ENCODE data around the gene APBA2. TPM values are rescaled to one million over a fixed set of nuclear protein-coding genes. Genes with fewer than 3 reads are reported as not detected.

The APBA2 gene
- total RNA-seq, 1 experiment from 2014 or later, result not detected

GRCh38 chr15:29045717-29046116 lies 159.9 kb downstream of the APBA2 start:
- Mint-ChIP-seq H3K4me1 (ENCODE audit: low read depth, unreplicated experiment) (no peaks in the 10 kb centered on the region), H3K27me3 (ENCODE audit: insufficient read depth, unreplicated experiment) (peaks cover 2% of the 10 kb centered on the region), H3K27ac (ENCODE audit: unreplicated experiment) (no peak overlapping the region), H3K4me3 (ENCODE audit: unreplicated experiment) (no peak overlapping the region), H3K36me3 (ENCODE audit: insufficient read depth, unreplicated experiment) (no peaks in the 10 kb centered on the region), H3K9me3 (ENCODE audit: unreplicated experiment) (no peaks in the 10 kb centered on the region)
- Histone ChIP-seq H3K4me3 (ENCODE audit: low read depth, low read length) (no peak overlapping the region), H3K4me1 (no peaks in the 10 kb centered on the region), H3K36me3 (ENCODE audit: control insufficient read depth, insufficient read depth, low read length) (no peaks in the 10 kb centered on the region), H3K27me3 (replicated peaks; ENCODE audit: control insufficient read depth, insufficient read depth, low read length) (no peaks in the 10 kb centered on the region), H3K9me3 (no peaks in the 10 kb centered on the region)
- no peak for TF ChIP-seq CTCF (IDR thresholded peaks at IDR 0.05; ENCODE audit: insufficient read depth in 1 of 2, low read depth in 1 of 2, low read length in 1 of 2, severe bottlenecking in 1 of 2, unreplicated experiment in 1 of 2)
- intact Hi-C loops (cut with micrococcal nuclease; ENCODE audit: unreplicated experiment), result no loop called here
- CTCF ChIA-PET, result no interaction called here
- BruUV-seq (replicated peaks), result no TSS peak
- DNase-seq, result no peak
- POLR2A ChIA-PET, result no interaction called here

- DNase-seq, result no peak
- POLR2A ChIA-PET, result no interaction called here
- Mint-ChIP-seq H3K4me1 (ENCODE audit: low read depth, unreplicated experiment) (no peaks in the 10 kb centered on the region), H3K27me3 (ENCODE audit: insufficient read depth, unreplicated experiment) (no peaks in the 10 kb centered on the region), H3K4me3 (ENCODE audit: unreplicated experiment) (no peak overlapping the region), H3K36me3 (ENCODE audit: insufficient read depth, unreplicated experiment) (no peaks in the 10 kb centered on the region), H3K27ac (ENCODE audit: unreplicated experiment) (no peak overlapping the region), H3K9me3 (ENCODE audit: unreplicated experiment) (no peaks in the 10 kb centered on the region)
- Histone ChIP-seq H3K27me3 (replicated peaks; ENCODE audit: control insufficient read depth, insufficient read depth, low read length) (no peaks in the 10 kb centered on the region), H3K36me3 (ENCODE audit: control insufficient read depth, insufficient read depth, low read length) (no peaks in the 10 kb centered on the region), H3K4me1 (no peaks in the 10 kb centered on the region), H3K4me3 (ENCODE audit: low read depth, low read length) (no peak overlapping the region), H3K9me3 (no peaks in the 10 kb centered on the region)
- CTCF ChIA-PET, result no interaction called here
- no peak for TF ChIP-seq CTCF (IDR thresholded peaks at IDR 0.05; ENCODE audit: insufficient read depth in 1 of 2, low read depth in 1 of 2, low read length in 1 of 2, severe bottlenecking in 1 of 2, unreplicated experiment in 1 of 2)
- no TSS peak for BruUV-seq (replicated peaks)
- intact Hi-C loops (cut with micrococcal nuclease; ENCODE audit: unreplicated experiment), result no loop called here
These were observed 160.6 kb downstream of the APBA2 start for GRCh38 chr15:29046281-29046810.

- Mint-ChIP-seq H3K4me3 (ENCODE audit: unreplicated experiment) (no peak overlapping the region), H3K36me3 (ENCODE audit: insufficient read depth, unreplicated experiment) (no peaks in the 10 kb centered on the region), H3K4me1 (ENCODE audit: low read depth, unreplicated experiment) (no peaks in the 10 kb centered on the region), H3K27ac (ENCODE audit: unreplicated experiment) (no peak overlapping the region), H3K9me3 (ENCODE audit: unreplicated experiment) (no peaks in the 10 kb centered on the region), H3K27me3 (ENCODE audit: insufficient read depth, unreplicated experiment) (no peaks in the 10 kb centered on the region)
- CTCF ChIA-PET, result no interaction called here
- H3K9me3 ChIP-seq, result no peaks in the 10 kb centered on the region
- BruUV-seq (replicated peaks), result no TSS peak
- TF ChIP-seq CTCF (IDR thresholded peaks at IDR 0.05; ENCODE audit: insufficient read depth in 1 of 2, low read depth in 1 of 2, low read length in 1 of 2, severe bottlenecking in 1 of 2, unreplicated experiment in 1 of 2), result no peak
- H3K4me3 ChIP-seq (ENCODE audit: low read depth, low read length), result no peak overlapping the region
- DNase-seq, result no peak
- no peaks in the 10 kb centered on the region for H3K4me1 ChIP-seq
- no peaks in the 10 kb centered on the region for H3K27me3 ChIP-seq (replicated peaks; ENCODE audit: control insufficient read depth, insufficient read depth, low read length)
- POLR2A ChIA-PET, result no interaction called here
- no peaks in the 10 kb centered on the region for H3K36me3 ChIP-seq (ENCODE audit: control insufficient read depth, insufficient read depth, low read length)
- intact Hi-C loops (cut with micrococcal nuclease; ENCODE audit: unreplicated experiment), result no loop called here
These were observed 161.2 kb downstream of the APBA2 start for GRCh38 chr15:29046977-29047376.
